Mesothelial cell of epicardium (in vitro differentiated cells): Measurements from ENCODE around the gene DCAKD. TPM values are rescaled to one million over a fixed set of nuclear protein-coding genes. Genes with fewer than 3 reads are reported as not detected.

Experiments used
- DNase-seq, 2 experiments: peaks; one replicate each; pipeline ENCODE4 v3.0.0; 2021; ENCODE audit warnings: low spot score in 2 of 2; ENCODE audit not compliant: unreplicated experiment in 2 of 2
- H3K27ac Mint-ChIP-seq: 2 replicates; pipeline ENCODE4 v1.8.0; 2021; ENCODE audit warnings: mixed read lengths
- H3K27me3 Mint-ChIP-seq: 2 replicates; pipeline ENCODE4 v1.8.0; 2021; ENCODE audit warnings: low read depth, mixed read lengths
- H3K36me3 Mint-ChIP-seq: 2 replicates; pipeline ENCODE4 v1.8.0; 2021; ENCODE audit warnings: mixed read lengths
- H3K4me1 Mint-ChIP-seq: 2 replicates; pipeline ENCODE4 v1.8.0; 2021; ENCODE audit warnings: mixed read lengths
- H3K4me3 Mint-ChIP-seq: 2 replicates; pipeline ENCODE4 v1.8.0; 2021; ENCODE audit warnings: mild to moderate bottlenecking, moderate library complexity, mixed read lengths
- H3K9me3 Mint-ChIP-seq: 2 replicates; pipeline ENCODE4 v1.8.0; 2021; ENCODE audit warnings: mixed read lengths
- total RNA-seq: library from RNA; stranded (reverse); gene quantifications from 3 replicates; pipeline ENCODE4 v1.2.1, GENCODE V29; 2021
- TF ChIP-seq, protein P1 (sequence below): fragments of 200-600 bp; sonication (generic); IDR thresholded peaks from one replicate; pipeline ENCODE4 v1.5.0; 2021; ENCODE audit warnings: antibody characterized with exemption; ENCODE audit not compliant: unreplicated experiment

DCAKD gene
- total RNA-seq, 1 donor from 2014 or later = 83.2 TPM

DNA sequence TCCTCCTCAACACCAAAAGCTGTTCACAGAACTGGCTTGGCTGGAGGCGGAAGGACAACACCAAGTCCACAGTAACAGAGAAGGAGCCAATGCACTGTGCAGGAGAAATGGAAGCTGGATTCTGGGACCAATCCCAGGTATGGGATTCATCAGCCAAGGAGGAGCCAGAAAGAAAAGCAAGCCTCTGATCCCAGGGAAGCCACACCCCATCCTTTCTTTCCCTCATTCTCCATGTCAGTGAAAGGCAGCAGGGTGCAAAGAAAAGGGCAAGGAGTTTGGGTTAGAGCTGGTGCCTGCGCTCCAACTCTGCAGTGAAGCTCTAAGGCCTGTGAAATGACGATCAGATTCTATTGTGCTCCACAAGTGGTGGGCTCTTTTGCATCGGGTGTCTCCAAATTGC is 11.0 kb downstream of the DCAKD start:
- Mint-ChIP-seq H3K9me3 (no peaks in the 10 kb centered on the region), H3K36me3 (no peaks in the 10 kb centered on the region), H3K27me3 (no peaks in the 10 kb centered on the region), H3K27ac (peak overlapping the region; percentile 64), H3K4me3 (no peak overlapping the region), H3K4me1 (peaks cover 37% of the 10 kb centered on the region)
- TF ChIP-seq, protein P1, sequence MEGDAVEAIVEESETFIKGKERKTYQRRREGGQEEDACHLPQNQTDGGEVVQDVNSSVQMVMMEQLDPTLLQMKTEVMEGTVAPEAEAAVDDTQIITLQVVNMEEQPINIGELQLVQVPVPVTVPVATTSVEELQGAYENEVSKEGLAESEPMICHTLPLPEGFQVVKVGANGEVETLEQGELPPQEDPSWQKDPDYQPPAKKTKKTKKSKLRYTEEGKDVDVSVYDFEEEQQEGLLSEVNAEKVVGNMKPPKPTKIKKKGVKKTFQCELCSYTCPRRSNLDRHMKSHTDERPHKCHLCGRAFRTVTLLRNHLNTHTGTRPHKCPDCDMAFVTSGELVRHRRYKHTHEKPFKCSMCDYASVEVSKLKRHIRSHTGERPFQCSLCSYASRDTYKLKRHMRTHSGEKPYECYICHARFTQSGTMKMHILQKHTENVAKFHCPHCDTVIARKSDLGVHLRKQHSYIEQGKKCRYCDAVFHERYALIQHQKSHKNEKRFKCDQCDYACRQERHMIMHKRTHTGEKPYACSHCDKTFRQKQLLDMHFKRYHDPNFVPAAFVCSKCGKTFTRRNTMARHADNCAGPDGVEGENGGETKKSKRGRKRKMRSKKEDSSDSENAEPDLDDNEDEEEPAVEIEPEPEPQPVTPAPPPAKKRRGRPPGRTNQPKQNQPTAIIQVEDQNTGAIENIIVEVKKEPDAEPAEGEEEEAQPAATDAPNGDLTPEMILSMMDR = no peak
- DNase-seq = no peak

DNA sequence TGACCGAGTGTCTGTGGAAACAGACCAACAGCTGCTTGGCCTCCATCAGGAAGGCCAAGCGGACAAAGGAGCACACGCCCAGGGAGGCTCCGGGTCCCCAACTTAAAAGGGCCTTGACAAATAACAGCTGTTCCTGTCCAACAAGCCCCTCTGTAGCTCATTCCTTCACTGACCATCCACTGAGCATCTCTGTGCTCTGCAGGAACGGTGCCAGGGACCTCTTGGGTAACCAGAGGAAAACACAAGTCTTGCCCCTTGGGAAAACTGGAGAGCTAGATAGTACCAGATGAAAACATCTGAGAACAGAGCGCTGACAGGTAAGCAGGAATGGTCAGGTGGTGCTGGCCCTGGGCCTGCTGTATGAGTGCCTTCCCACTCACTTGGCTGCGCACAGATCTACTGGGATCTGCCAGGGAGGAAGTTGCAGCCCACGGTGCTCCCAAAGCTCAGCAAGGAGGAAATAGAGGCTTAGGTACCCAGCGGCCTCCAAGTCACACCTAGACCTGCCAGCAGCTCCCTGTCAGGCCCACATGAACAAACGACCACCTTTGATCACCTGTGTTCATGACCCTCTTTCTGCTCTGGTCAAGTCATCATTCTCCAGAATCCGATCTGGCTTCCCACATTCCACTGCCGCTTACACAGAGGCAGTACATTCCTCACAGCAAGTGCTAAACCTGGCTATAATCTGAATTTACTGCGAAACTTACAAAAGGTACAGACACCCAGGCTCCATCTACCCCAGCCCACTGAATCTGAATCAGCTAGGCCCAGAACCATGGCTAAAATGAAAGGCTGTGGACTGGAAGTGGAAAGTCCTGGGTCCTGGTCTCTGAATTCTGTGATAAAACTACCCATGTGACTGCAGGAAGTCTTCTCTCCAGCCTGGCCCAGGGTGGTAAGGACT is 12.5 kb downstream of the DCAKD start:
- no peak overlapping the region for H3K4me3 Mint-ChIP-seq
- TF ChIP-seq, protein P1 = no peak
- H3K27ac Mint-ChIP-seq = peak overlapping the region; percentile 87
- DNase-seq = no peak
- H3K27me3 Mint-ChIP-seq = no peaks in the 10 kb centered on the region
- no peaks in the 10 kb centered on the region for H3K9me3 Mint-ChIP-seq
- peaks cover 7% of the 10 kb centered on the region for H3K36me3 Mint-ChIP-seq
- H3K4me1 Mint-ChIP-seq = peaks cover 31% of the 10 kb centered on the region

DNA sequence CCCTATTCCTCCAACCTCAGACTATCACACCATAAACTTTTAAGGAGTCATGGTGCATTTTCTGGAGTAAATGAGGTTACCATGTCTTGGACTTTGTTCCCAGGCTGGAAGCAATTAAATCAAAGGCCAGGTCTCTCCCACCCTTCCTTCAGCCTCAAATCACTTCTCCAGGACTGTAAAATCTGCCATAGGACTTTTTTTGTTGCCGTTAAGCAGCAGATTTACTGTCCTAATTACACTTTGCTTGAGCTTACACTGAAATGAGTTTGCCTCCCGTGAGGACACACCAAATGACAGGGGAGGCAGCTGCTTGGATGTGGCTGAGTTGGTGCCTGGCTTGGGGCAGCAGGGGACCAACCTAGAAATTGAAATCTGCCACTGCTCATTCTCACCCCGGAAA is 14.7 kb downstream of the DCAKD start:
- Mint-ChIP-seq H3K27me3 (no peaks in the 10 kb centered on the region), H3K9me3 (no peaks in the 10 kb centered on the region), H3K36me3 (peaks cover 18% of the 10 kb centered on the region), H3K27ac (peak overlapping the region; percentile 79), H3K4me3 (no peak overlapping the region), H3K4me1 (peaks cover 25% of the 10 kb centered on the region)
- TF ChIP-seq, protein P1 = no peak
- no peak for DNase-seq

DNA sequence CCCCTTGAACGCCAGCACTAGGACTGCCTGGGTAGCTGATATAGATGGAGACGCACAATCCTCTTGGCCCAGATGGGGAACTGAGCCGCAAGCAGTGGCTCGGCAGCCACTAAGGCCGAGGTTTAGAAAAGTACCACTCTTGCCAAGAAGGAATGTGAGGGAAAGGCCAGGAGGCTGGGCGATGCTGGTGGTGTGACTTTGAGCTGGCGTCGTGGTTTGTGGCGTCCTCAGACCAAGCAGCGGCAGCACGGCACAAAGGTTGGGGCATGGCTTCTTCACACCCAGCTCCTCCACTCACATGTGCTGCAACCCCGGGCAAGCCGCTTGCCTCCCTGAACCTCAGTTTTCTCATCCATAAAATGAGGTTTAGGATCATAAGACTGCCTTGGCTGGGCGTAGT is 15.6 kb downstream of the DCAKD start:
- no peaks in the 10 kb centered on the region for H3K27me3 Mint-ChIP-seq
- no peak overlapping the region for H3K27ac Mint-ChIP-seq
- peaks cover 22% of the 10 kb centered on the region for H3K36me3 Mint-ChIP-seq
- TF ChIP-seq, protein P1 = no peak
- DNase-seq = no peak
- H3K4me3 Mint-ChIP-seq = no peak overlapping the region
- peaks cover 29% of the 10 kb centered on the region for H3K4me1 Mint-ChIP-seq
- H3K9me3 Mint-ChIP-seq = no peaks in the 10 kb centered on the region

GRCh38 chr17:45034599-45034998 is 16.8 kb downstream of the DCAKD start:
- DNase-seq = no peak
- TF ChIP-seq, protein P1 = no peak
- Mint-ChIP-seq H3K4me1 (peaks cover 29% of the 10 kb centered on the region), H3K27me3 (no peaks in the 10 kb centered on the region), H3K27ac (peak overlapping the region; percentile 71), H3K36me3 (peaks cover 25% of the 10 kb centered on the region), H3K9me3 (no peaks in the 10 kb centered on the region), H3K4me3 (no peak overlapping the region)
